Vagina (tissue), 2 donors: ENCODE data around the gene CIAO3. TPM values are rescaled to one million over a fixed set of nuclear protein-coding genes. Genes with fewer than 3 reads are reported as not detected.

Experiments used
- DNase-seq, 2 donors: peaks; one replicate each; pipeline ENCODE4 v3.0.0-alpha.2; 2017; ENCODE audit errors: extremely low spot score in 2 of 2
- H3K27ac ChIP-seq: fragments of 200-600 bp; sonication (generic); one replicate; pipeline ENCODE4 v1.5.1; 2019
- H3K27me3 ChIP-seq: fragments of 200-600 bp; sonication (generic); one replicate; pipeline ENCODE4 v1.5.1; 2019
- H3K36me3 ChIP-seq, 2 donors: fragments of 200-600 bp; sonication (generic); one replicate each; pipeline ENCODE4 v1.5.1; 2017 to 2019
- H3K4me1 ChIP-seq: fragments of 200-600 bp; sonication (generic); one replicate; pipeline ENCODE4 v1.5.1; 2019
- H3K4me3 ChIP-seq, 2 donors: fragments of 200-600 bp; sonication (generic); 1 replicate in 1 of 2; 2 replicates in 1 of 2; pipeline ENCODE4 v1.5.1; 2016 to 2019
- H3K9me3 ChIP-seq: fragments of 200-600 bp; sonication (generic); one replicate; pipeline ENCODE4 v1.5.1; 2019
- POLR2A ChIP-seq, 2 donors: fragments of 450-650 bp; IDR thresholded peaks; one replicate each; pipeline ENCODE4 v1.6.1; 2017; ENCODE audit warnings: antibody characterized with exemption in 2 of 2, mild to moderate bottlenecking in 2 of 2, moderate library complexity in 2 of 2
- POLR2AphosphoS5 ChIP-seq, 2 donors: sonication (generic); formaldehyde crosslinking; IDR thresholded peaks; one replicate each; pipeline ENCODE4 v1.9.0; 2017; ENCODE audit warnings: antibody characterized with exemption in 2 of 2, mild to moderate bottlenecking in 2 of 2, low read depth in 1 of 2; ENCODE audit not compliant: insufficient read depth in 1 of 2
- intact Hi-C: fragments of 100-400 bp; cut with DNase I; formaldehyde crosslinking; loops from one replicate; pipeline ENCODE4 v1.15.1; 2023
- total RNA-seq: library from RNA; depleted of rRNA; stranded (reverse); fragments of >200 nt; gene quantifications from one replicate; pipeline ENCODE4 v1.2.3, GENCODE V29; 2016
- TF ChIP-seq, protein P1 (sequence below), 3 experiments: fragments of 450-650 bp in 2 of 3; fragments of 200-600 bp in 1 of 3; sonication (generic) in 1 of 3; IDR thresholded peaks; one replicate each; pipeline ENCODE4 v1.5.1; 2017 to 2019; ENCODE audit warnings: antibody characterized with exemption in 3 of 3, mild to moderate bottlenecking in 2 of 3, moderate library complexity in 2 of 3

CIAO3 gene
- total RNA-seq, 1 donor from 2014 or later: 32.7 TPM

GRCh38 chr16:709566-710499, 31.0 kb downstream of the CIAO3 start:
- H3K4me3 ChIP-seq: no peak overlapping the region
- DNase-seq: no peak
- intact Hi-C loops: loop anchor here (10.0 kb wide), 1 partner anchor 345 kb away; no protein-coding TSS in a partner anchor
- H3K36me3 ChIP-seq: no peaks in the 10 kb centered on the region
- peaks cover 18% of the 10 kb centered on the region for H3K4me1 ChIP-seq
- H3K9me3 ChIP-seq: no peaks in the 10 kb centered on the region
- peaks cover 13% of the 10 kb centered on the region for H3K27me3 ChIP-seq
- no peak overlapping the region for H3K27ac ChIP-seq
- no peak for TF ChIP-seq POLR2A (IDR thresholded peaks at IDR 0.05)
- TF ChIP-seq, protein P1, sequence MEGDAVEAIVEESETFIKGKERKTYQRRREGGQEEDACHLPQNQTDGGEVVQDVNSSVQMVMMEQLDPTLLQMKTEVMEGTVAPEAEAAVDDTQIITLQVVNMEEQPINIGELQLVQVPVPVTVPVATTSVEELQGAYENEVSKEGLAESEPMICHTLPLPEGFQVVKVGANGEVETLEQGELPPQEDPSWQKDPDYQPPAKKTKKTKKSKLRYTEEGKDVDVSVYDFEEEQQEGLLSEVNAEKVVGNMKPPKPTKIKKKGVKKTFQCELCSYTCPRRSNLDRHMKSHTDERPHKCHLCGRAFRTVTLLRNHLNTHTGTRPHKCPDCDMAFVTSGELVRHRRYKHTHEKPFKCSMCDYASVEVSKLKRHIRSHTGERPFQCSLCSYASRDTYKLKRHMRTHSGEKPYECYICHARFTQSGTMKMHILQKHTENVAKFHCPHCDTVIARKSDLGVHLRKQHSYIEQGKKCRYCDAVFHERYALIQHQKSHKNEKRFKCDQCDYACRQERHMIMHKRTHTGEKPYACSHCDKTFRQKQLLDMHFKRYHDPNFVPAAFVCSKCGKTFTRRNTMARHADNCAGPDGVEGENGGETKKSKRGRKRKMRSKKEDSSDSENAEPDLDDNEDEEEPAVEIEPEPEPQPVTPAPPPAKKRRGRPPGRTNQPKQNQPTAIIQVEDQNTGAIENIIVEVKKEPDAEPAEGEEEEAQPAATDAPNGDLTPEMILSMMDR (IDR thresholded peaks at IDR 0.05): no peak

GRCh38 chr16:708959-709358, 31.8 kb downstream of the CIAO3 start:
- no peaks in the 10 kb centered on the region for H3K9me3 ChIP-seq
- no peak overlapping the region for H3K27ac ChIP-seq
- peaks cover 20% of the 10 kb centered on the region for H3K27me3 ChIP-seq
- no peaks in the 10 kb centered on the region for H3K36me3 ChIP-seq
- H3K4me1 ChIP-seq: peaks cover 11% of the 10 kb centered on the region
- DNase-seq: no peak
- intact Hi-C loops: no loop called here
- TF ChIP-seq POLR2AphosphoS5 (IDR thresholded peaks at IDR 0.05; ENCODE audit: insufficient read depth in 1 of 2, low read depth in 1 of 2) (no peak), POLR2A (IDR thresholded peaks at IDR 0.05) (no peak)
- TF ChIP-seq, protein P1 (IDR thresholded peaks at IDR 0.05): no peak
- H3K4me3 ChIP-seq: no peak overlapping the region

DNA sequence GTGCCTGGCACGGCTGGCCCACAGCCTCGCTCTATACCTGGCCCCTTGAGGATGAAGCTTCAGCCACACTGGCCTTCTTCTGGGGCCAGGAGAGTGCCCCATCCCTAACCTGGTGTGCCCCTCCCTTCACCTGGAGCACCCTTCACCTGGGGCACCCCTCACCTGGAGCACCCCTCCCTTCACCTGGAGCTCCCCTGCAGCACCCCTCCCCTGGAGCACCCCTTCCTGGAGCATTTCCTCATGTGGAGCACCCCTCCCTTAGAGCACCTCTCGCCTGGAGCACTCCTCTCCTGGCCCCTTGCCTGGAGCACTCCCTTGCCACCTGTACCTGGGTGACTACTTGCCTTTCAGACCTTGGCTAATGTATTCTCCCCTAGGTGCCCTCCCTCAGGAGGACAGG, 32.8 kb downstream of the CIAO3 start:
- intact Hi-C loops: no loop called here
- H3K27me3 ChIP-seq: peaks cover 23% of the 10 kb centered on the region

DNA sequence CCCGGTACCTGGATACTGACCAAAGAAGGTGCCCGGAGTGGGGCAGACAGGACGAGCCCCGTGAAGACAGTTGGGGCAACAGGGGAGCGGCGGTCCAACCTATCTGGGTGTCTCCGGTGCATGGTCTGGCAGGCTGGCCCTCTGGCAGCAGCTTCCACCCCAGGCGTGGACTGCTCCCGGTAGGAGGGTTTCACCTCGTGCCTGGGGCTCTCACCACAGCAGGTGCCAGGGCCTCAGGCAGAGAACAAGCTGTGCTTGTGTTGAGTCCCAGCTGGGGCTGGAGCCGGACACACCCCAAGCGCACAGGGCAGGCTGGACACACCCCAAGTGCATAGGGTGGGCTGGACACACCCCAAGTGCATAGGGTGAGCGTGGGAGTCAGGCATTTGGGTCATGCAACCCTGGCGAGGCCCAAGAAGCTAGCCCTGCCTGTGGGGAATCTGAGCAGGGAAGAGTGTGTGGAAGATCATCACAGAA, 33.7 kb downstream of the CIAO3 start:
- Histone ChIP-seq H3K4me1 (peaks cover 11% of the 10 kb centered on the region), H3K27me3 (peaks cover 28% of the 10 kb centered on the region), H3K27ac (no peak overlapping the region), H3K9me3 (no peaks in the 10 kb centered on the region), H3K4me3 (no peak overlapping the region), H3K36me3 (no peaks in the 10 kb centered on the region)
- TF ChIP-seq POLR2A (IDR thresholded peaks at IDR 0.05) (no peak), POLR2AphosphoS5 (IDR thresholded peaks at IDR 0.05; ENCODE audit: insufficient read depth in 1 of 2, low read depth in 1 of 2) (no peak)
- TF ChIP-seq, protein P1 (IDR thresholded peaks at IDR 0.05): no peak
- no peak for DNase-seq
- intact Hi-C loops: no loop called here

More for the DNA sequence above, 32.8 kb downstream of the CIAO3 start:
- TF ChIP-seq POLR2AphosphoS5 (IDR thresholded peaks at IDR 0.05; ENCODE audit: insufficient read depth in 1 of 2, low read depth in 1 of 2): no peak
- TF ChIP-seq POLR2A (IDR thresholded peaks at IDR 0.05): no peak
- TF ChIP-seq, protein P1 (IDR thresholded peaks at IDR 0.05): no peak
- Histone ChIP-seq H3K4me3 (no peak overlapping the region), H3K27ac (no peak overlapping the region), H3K9me3 (no peaks in the 10 kb centered on the region), H3K4me1 (peaks cover 11% of the 10 kb centered on the region), H3K36me3 (no peaks in the 10 kb centered on the region)
- DNase-seq: no peak
